Neural crest cell (in vitro differentiated cells): ENCODE data around the gene ZFP92. TPM values are rescaled to one million over a fixed set of nuclear protein-coding genes. Genes with fewer than 3 reads are reported as not detected.

Experiments
- DNase-seq: peaks from one replicate; pipeline ENCODE4 v3.0.0; 2021; ENCODE audit warnings: low read depth, mixed read lengths, low spot score
- H3K27ac Mint-ChIP-seq: one replicate; pipeline ENCODE4 v1.8.0; 2021; ENCODE audit warnings: mild to moderate bottlenecking, mixed read lengths; ENCODE audit not compliant: unreplicated experiment
- H3K27me3 Mint-ChIP-seq: 2 replicates; pipeline ENCODE4 v1.8.0; 2021; ENCODE audit warnings: low read depth, mild to moderate bottlenecking, mixed read lengths
- H3K36me3 Mint-ChIP-seq: 2 replicates; pipeline ENCODE4 v1.8.0; 2021; ENCODE audit warnings: low read depth, mild to moderate bottlenecking, mixed read lengths
- H3K4me1 Mint-ChIP-seq: 2 replicates; pipeline ENCODE4 v1.8.0; 2021; ENCODE audit warnings: mixed read lengths
- H3K4me3 Mint-ChIP-seq: one replicate; pipeline ENCODE4 v1.8.0; 2021; ENCODE audit warnings: mild to moderate bottlenecking, mixed read lengths
- H3K9me3 Mint-ChIP-seq: 2 replicates; pipeline ENCODE4 v1.8.0; 2021; ENCODE audit warnings: mixed read lengths
- CTCF ChIP-seq: fragments of 200-600 bp; sonication (generic); conservative IDR thresholded peaks from 2 replicates; pipeline ENCODE4 v1.5.0; 2021; ENCODE audit warnings: antibody characterized with exemption, mild to moderate bottlenecking
- total RNA-seq: library from RNA; stranded (reverse); gene quantifications from 2 replicates; pipeline ENCODE4 v1.2.1, GENCODE V29; 2021

ZFP92 gene
- total RNA-seq, 1 donor from 2014 or later, result 0.23 TPM

- peaks cover 3% of the 10 kb centered on the region for H3K36me3 Mint-ChIP-seq
- H3K4me3 Mint-ChIP-seq, result no peak overlapping the region
- TF ChIP-seq CTCF, result no peak
- peaks cover 18% of the 10 kb centered on the region for H3K27me3 Mint-ChIP-seq
- H3K9me3 Mint-ChIP-seq, result peaks cover 9% of the 10 kb centered on the region
- H3K4me1 Mint-ChIP-seq, result no peaks in the 10 kb centered on the region
- H3K27ac Mint-ChIP-seq, result no peak overlapping the region
- DNase-seq, result no peak
Measured at GRCh38 chrX:153441981-153442380, 30.7 kb downstream of the ZFP92 start.

GRCh38 chrX:153442463-153442862, 31.2 kb downstream of the ZFP92 start:
- Mint-ChIP-seq H3K27ac (no peak overlapping the region), H3K36me3 (peaks cover 3% of the 10 kb centered on the region), H3K4me1 (peaks cover under 1% of the 10 kb centered on the region), H3K9me3 (peaks cover 9% of the 10 kb centered on the region), H3K27me3 (peaks cover 18% of the 10 kb centered on the region), H3K4me3 (no peak overlapping the region)
- TF ChIP-seq CTCF, result no peak
- DNase-seq, result no peak

GRCh38 chrX:153443476-153444332, 32.4 kb downstream of the ZFP92 start:
- H3K36me3 Mint-ChIP-seq, result peaks cover 3% of the 10 kb centered on the region
- peaks cover 4% of the 10 kb centered on the region for H3K4me1 Mint-ChIP-seq
- TF ChIP-seq CTCF, result no peak
- DNase-seq, result no peak
- H3K27ac Mint-ChIP-seq, result no peak overlapping the region
- H3K27me3 Mint-ChIP-seq, result peaks cover 13% of the 10 kb centered on the region
- H3K4me3 Mint-ChIP-seq, result no peak overlapping the region
- H3K9me3 Mint-ChIP-seq, result peaks cover 6% of the 10 kb centered on the region

- no peak for DNase-seq
- Mint-ChIP-seq H3K4me1 (peaks cover 4% of the 10 kb centered on the region), H3K27me3 (peaks cover 8% of the 10 kb centered on the region), H3K9me3 (peaks cover 4% of the 10 kb centered on the region), H3K4me3 (no peak overlapping the region), H3K36me3 (peaks cover 3% of the 10 kb centered on the region), H3K27ac (no peak overlapping the region)
- TF ChIP-seq CTCF, result no peak
Measured at GRCh38 chrX:153444333-153445011, 33.2 kb downstream of the ZFP92 start.

- no peak for DNase-seq
- no peaks in the 10 kb centered on the region for H3K9me3 Mint-ChIP-seq
Measured at GRCh38 chrX:153445106-153445855, 34.0 kb downstream of the ZFP92 start.

More at GRCh38 chrX:153445106-153445855, 34.0 kb downstream of the ZFP92 start:
- H3K27me3 Mint-ChIP-seq, result peaks cover 2% of the 10 kb centered on the region
- no peak overlapping the region for H3K4me3 Mint-ChIP-seq
- H3K4me1 Mint-ChIP-seq, result peaks cover 4% of the 10 kb centered on the region
- TF ChIP-seq CTCF, result no peak
- H3K36me3 Mint-ChIP-seq, result no peaks in the 10 kb centered on the region
- no peak overlapping the region for H3K27ac Mint-ChIP-seq
